OCI-LY3 (cell line): ENCODE results near the gene RPS19.

ENCODE experiments used
- CTCF ChIP-seq: fragments of 200-600, 300-600 bp; sonication (generic); IDR thresholded peaks from 2 replicates; pipeline ENCODE4 v1.5.1; 2014; ENCODE audit warnings: antibody characterized with exemption, low read length, low read depth
- EZH2phosphoT487 ChIP-seq: fragments of 200-600 bp; shearing (Covaris generic); IDR thresholded peaks from 2 replicates; pipeline ENCODE4 v1.6.1; 2018; ENCODE audit warnings: antibody characterized with exemption, mixed run types, low read depth

- TF ChIP-seq CTCF (no peak), EZH2phosphoT487 (no peak)
These were observed 512 bp downstream of the RPS19 start for GRCh38 chr19:41860419-41861115.
